OCI-LY3 (cell line): Measurements from ENCODE around the gene L3MBTL3.

ENCODE experiments used
- H2AFZ ChIP-seq: fragments of 200-600, 300-600 bp; shearing (Covaris generic); 2 replicates; pipeline ENCODE4 v1.6.0; 2014; ENCODE audit warnings: antibody characterized with exemption, low read depth, low read length
- H3K27ac ChIP-seq: fragments of 200-600, 300-600 bp; sonication (generic); 2 replicates; pipeline ENCODE4 v1.5.1; 2014; ENCODE audit warnings: mild to moderate bottlenecking, low read length, moderate library complexity, mixed read lengths
- H3K27me3 ChIP-seq: fragments of 200-600, 300-600 bp; sonication (generic); 2 replicates; pipeline ENCODE4 v1.6.1; 2014; ENCODE audit warnings: low read depth, low read length, mixed read lengths
- H3K36me3 ChIP-seq: fragments of 200-600, 300-600 bp; sonication (generic); replicated peaks from 2 replicates; pipeline ENCODE3; 2014; ENCODE audit warnings: low read depth, low read length, mixed read lengths
- H3K4me1 ChIP-seq: fragments of 300-600, 200-600 bp; sonication (generic); 2 replicates; pipeline ENCODE4 v1.6.1; 2014; ENCODE audit warnings: low read length, mixed read lengths
- H3K4me2 ChIP-seq: fragments of 200-600, 300-600 bp; sonication (generic); 2 replicates; pipeline ENCODE4 v1.6.1; 2014; ENCODE audit warnings: low read length, mixed read lengths
- H3K4me3 ChIP-seq: fragments of 300-600, 200-600 bp; sonication (generic); 2 replicates; pipeline ENCODE4 v1.5.1; 2014; ENCODE audit warnings: antibody characterized with exemption, mild to moderate bottlenecking, low read length, moderate library complexity
- H3K79me2 ChIP-seq: fragments of 300-600, 200-600 bp; shearing (Covaris generic); 2 replicates; pipeline ENCODE4 v1.6.1; 2014; ENCODE audit warnings: mild to moderate bottlenecking, low read length, mixed read lengths
- H3K9ac ChIP-seq: fragments of 300-600, 200-600 bp; shearing (Covaris generic); 2 replicates; pipeline ENCODE4 v1.6.0; 2014; ENCODE audit warnings: mild to moderate bottlenecking, low read length, moderate library complexity
- H3K9me3 ChIP-seq: fragments of 200-600, 300-600 bp; shearing (Covaris generic); 2 replicates; pipeline ENCODE4 v1.6.1; 2014; ENCODE audit warnings: low read length, mixed read lengths; ENCODE audit not compliant: insufficient read depth
- H4K20me1 ChIP-seq: fragments of 200-600, 300-600 bp; sonication (generic); 2 replicates; pipeline ENCODE4 v1.6.1; 2016; ENCODE audit warnings: low read length, mixed read lengths; ENCODE audit not compliant: insufficient read depth
- CTCF ChIP-seq: fragments of 200-600, 300-600 bp; sonication (generic); IDR thresholded peaks from 2 replicates; pipeline ENCODE4 v1.5.1; 2014; ENCODE audit warnings: antibody characterized with exemption, low read length, low read depth
- EZH2phosphoT487 ChIP-seq: fragments of 200-600 bp; shearing (Covaris generic); IDR thresholded peaks from 2 replicates; pipeline ENCODE4 v1.6.1; 2018; ENCODE audit warnings: antibody characterized with exemption, mixed run types, low read depth

The L3MBTL3 gene

GRCh38 chr6:130152908-130153510 lies 134.6 kb downstream of the L3MBTL3 start:
- Histone ChIP-seq H3K27ac (no peak overlapping the region), H3K9me3 (no peaks in the 10 kb centered on the region), H3K4me2 (no peak overlapping the region), H3K4me3 (no peak overlapping the region), H3K36me3 (peaks cover 1% of the 10 kb centered on the region), H3K27me3 (no peaks in the 10 kb centered on the region), H3K4me1 (peaks cover 8% of the 10 kb centered on the region), H3K9ac (no peak overlapping the region), H4K20me1 (no peaks in the 10 kb centered on the region), H3K79me2 (no peaks in the 10 kb centered on the region), H2AFZ (no peak overlapping the region)
- TF ChIP-seq EZH2phosphoT487 = no peak
- TF ChIP-seq CTCF = no peak

- H3K4me1 ChIP-seq = peaks cover 33% of the 10 kb centered on the region
Observed at GRCh38 chr6:130156908-130157307, 138.5 kb downstream of the L3MBTL3 start.

DNA sequence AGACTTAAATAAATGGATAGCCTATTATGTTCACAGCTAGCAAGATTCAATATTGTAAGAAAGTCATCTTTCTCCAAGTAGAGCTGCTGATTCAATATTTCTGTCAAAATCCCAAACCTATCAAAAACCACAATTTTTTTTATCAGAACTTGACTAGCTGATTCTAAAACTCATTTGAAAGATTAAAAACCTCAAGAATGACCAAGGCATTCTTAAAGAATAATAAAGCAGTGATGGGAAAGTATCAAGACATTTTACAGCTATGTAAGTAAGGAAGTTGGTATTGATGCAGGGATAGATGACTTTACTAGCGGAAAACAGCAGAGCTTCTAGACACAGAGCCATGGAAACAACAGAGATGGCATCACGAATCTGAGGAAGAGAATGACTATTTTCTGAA lies 139.7 kb downstream of the L3MBTL3 start:
- H2AFZ ChIP-seq = no peak overlapping the region
- no peak overlapping the region for H3K4me2 ChIP-seq
- peaks cover 13% of the 10 kb centered on the region for H3K36me3 ChIP-seq
- no peaks in the 10 kb centered on the region for H3K27me3 ChIP-seq
- H3K79me2 ChIP-seq = no peaks in the 10 kb centered on the region
- no peak overlapping the region for H3K4me3 ChIP-seq
- H3K27ac ChIP-seq = no peak overlapping the region
- TF ChIP-seq CTCF (no peak), EZH2phosphoT487 (no peak)
- no peak overlapping the region for H3K9ac ChIP-seq
- no peaks in the 10 kb centered on the region for H4K20me1 ChIP-seq
- H3K4me1 ChIP-seq = peaks cover 44% of the 10 kb centered on the region
- H3K9me3 ChIP-seq = no peaks in the 10 kb centered on the region

More at GRCh38 chr6:130156908-130157307, 138.5 kb downstream of the L3MBTL3 start:
- H3K9ac ChIP-seq = no peak overlapping the region
- H3K9me3 ChIP-seq = no peaks in the 10 kb centered on the region
- H2AFZ ChIP-seq = no peak overlapping the region
- TF ChIP-seq CTCF (no peak), EZH2phosphoT487 (no peak)
- no peak overlapping the region for H3K4me2 ChIP-seq
- H3K27ac ChIP-seq = no peak overlapping the region
- H3K27me3 ChIP-seq = no peaks in the 10 kb centered on the region
- no peak overlapping the region for H3K4me3 ChIP-seq
- H3K79me2 ChIP-seq = no peaks in the 10 kb centered on the region
- H3K36me3 ChIP-seq = peaks cover 13% of the 10 kb centered on the region
- no peaks in the 10 kb centered on the region for H4K20me1 ChIP-seq

- peaks cover 13% of the 10 kb centered on the region for H3K36me3 ChIP-seq
- no peak overlapping the region for H3K4me3 ChIP-seq
- H4K20me1 ChIP-seq = no peaks in the 10 kb centered on the region
- TF ChIP-seq CTCF = no peak
- no peak for TF ChIP-seq EZH2phosphoT487
- H3K4me1 ChIP-seq = peaks cover 49% of the 10 kb centered on the region
- H3K9ac ChIP-seq = no peak overlapping the region
- H3K27ac ChIP-seq = no peak overlapping the region
- no peak overlapping the region; the same call in 1 of the 2 replicates for H2AFZ ChIP-seq
- no peaks in the 10 kb centered on the region for H3K79me2 ChIP-seq
- no peaks in the 10 kb centered on the region for H3K27me3 ChIP-seq
- no peaks in the 10 kb centered on the region for H3K9me3 ChIP-seq
- H3K4me2 ChIP-seq = no peak overlapping the region
Observed at GRCh38 chr6:130158548-130158947, 140.2 kb downstream of the L3MBTL3 start.
